Activated naive CD4-positive, alpha-beta T cell treated with anti-CD3 and anti-CD28 coated beads, Interleukin-2, amount 50 U/mL, for 16 hours (primary cell): Measurements from ENCODE around the gene DGKB.

Experiments used
- DNase-seq: peaks from one replicate; pipeline ENCODE4 v3.0.0-alpha.2; 2020

DGKB gene

DNA sequence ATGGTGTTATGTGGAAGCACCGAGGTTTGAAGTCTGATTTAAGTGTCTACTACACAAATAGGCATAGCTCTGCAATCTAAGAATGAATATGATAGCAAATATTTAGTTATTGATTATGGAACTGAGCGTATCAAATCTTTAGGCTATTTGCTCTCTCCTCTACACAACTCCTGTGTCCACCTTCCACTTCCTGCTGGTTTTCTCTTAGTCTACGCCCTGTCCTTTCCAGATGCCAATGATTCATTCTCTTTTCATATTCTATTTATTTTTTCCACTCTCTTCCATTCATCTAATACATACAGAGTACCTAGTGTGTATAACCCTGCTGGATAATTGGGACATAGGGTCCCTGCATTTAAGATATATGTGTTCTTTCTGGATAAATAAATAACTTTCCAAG is 83.7 kb downstream of the DGKB start:
- DNase-seq = no peak

DNA sequence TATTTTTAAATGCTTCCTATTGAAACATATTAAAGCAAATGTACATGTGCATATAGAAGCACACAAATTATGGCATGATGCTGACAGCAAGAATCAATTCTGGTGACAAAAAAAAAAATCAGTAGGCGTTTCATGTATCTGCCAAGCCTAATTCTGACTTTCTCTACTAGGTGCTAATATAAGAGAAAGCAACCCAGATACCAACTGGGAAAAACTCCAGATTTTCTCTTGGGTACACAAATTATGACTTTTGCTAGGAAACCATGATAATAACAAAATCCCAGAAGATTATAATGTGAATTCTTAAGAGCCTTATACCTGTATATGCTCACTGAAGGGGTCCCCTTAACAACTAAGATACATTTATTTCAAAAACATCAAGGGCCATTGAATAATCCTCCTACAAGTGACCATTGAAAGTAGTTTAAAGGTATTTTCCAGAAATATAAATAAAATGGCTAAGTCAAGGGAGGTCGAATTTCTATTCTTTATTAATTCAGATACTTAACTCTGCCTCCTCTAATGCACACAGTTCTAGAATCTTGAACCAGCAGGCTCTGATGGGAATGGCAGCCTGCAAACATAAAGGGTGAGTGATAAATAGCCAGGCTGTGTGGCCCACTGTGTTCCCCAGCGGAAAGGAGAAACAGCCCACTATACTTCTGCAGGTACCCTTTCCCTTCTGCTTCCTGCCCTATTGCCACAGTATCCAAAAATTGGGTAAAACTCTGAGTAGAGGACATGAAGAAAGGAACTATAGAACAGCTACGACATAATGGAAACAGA is 84.5 kb downstream of the DGKB start:
- no peak for DNase-seq

DNA sequence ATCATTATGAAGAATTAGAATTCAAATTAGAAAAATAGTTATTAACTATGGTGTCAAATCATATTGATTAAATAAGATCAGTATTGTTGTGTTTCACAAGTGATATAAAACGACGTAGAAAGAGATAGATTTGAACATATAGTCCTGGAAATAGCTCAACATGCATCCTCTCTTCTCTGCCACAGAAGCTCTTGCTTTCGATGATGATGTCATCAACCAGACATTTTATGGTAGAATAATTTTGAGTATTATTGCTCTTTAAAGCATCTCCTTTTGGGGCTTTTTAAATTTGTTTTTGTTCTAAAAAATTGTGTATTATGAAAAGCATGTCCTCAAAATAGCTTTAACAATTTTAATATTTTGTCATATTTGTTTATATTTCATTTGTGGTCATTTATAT is 95.0 kb downstream of the DGKB start:
- no peak for DNase-seq

DNA sequence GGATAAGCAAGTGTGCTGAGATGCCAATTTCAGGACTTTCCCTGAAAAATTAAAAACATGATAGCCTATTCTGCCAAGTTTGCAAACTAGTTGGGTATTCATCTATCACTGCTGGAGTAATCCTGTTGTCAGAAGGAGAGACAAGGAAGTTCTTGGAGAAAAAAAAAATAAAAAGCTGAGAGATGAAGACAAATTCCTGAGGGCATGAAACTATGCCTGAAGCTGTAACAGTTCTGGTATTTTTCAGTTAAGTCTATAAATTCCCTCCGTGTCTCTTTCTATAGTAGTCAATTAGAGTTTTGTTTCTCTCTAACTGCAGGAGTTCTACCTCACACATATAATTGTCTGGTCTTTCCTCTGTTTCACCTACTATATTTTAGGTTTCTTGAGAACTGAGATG is 95.7 kb downstream of the DGKB start:
- no peak for DNase-seq

GRCh38 chr7:14805105-14805719 is 97.3 kb downstream of the DGKB start:
- DNase-seq = no peak

DNA sequence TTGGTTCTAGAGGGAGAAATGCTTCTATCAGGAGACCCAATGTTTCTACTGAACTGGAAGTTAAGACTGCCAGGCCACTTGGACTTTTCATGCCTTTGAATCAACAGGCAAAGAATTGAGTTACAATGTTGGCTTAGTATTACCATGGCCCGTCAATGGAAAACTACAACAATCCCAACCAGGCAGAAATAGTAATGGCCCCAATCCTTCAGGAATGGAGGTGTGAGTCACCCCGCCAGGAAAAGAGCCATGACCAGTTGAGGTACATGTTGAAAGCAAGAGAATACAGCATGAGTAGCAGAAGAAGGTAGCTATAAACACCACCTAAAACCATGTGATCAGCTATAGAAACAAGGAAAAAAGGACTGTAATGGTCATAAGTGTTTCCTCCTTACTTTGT is 101.9 kb downstream of the DGKB start:
- no peak for DNase-seq

DNA sequence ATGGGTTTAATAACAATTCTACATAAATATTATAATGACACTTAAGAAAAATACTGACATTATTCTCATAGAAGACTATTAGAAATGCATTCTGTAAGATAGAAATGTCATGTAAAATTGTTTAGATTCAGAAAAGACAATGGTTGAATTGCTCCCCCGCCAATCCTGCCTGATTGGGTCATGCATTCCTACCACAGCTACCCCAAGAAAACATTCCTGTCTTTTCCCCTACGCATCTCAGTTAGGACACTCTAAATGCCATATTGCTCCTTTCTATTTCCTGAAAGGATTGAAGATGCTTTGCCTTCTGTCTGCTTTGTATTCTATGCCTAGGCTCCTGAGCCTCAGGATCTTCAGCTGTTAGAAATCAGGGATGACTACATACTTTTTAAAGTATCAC is 109.4 kb downstream of the DGKB start:
- no peak for DNase-seq

DNA sequence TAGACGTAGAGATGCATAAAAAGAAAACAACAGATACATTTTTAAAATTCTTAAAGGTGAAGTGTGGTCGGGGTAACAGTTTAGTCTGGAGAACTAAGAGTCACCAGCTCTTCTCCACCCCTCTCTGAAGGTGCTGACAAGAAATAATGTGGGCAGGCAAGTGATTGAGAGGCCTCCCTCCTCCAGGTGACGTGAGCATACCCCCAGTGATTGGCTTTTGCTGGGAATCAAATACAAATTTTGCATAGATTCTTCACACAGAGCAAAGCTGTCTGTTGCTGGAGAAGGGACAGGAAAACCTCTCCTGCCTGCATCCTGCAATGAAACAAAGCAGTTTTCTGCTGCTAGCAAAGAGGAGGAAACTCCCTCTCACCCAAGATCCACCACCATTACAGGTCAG is 115.0 kb downstream of the DGKB start:
- DNase-seq = no peak

DNA sequence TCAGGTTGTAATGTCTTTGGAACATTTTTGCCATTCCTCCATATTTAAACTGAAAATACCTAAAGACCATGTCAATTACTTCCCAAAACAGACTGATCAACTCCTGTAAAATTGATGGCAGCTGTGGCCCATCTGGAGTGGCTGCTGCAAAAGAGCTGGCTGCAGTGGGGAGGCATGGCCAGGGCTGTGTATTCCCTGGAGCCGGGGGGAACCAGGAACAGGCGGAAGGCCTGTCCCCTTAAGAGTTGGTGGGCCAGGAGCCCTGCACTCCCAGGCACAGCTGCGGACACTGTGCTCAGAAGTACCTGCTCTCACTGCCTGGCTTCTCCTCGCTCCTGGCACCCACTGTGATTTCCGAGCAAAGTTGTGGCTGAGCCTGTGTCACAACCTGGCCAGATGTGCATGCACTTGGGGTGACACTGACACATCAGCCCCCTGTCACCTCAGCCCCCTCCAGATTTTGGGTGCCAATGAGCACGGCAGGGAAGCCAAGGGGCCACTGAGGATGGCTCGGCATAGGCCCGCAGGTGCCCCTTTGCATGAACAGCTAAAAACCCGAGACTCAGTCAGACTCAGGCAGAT is 116.1 kb downstream of the DGKB start:
- no peak for DNase-seq

GRCh38 chr7:14777806-14778205 is 124.7 kb downstream of the DGKB start:
- DNase-seq = no peak

DNA sequence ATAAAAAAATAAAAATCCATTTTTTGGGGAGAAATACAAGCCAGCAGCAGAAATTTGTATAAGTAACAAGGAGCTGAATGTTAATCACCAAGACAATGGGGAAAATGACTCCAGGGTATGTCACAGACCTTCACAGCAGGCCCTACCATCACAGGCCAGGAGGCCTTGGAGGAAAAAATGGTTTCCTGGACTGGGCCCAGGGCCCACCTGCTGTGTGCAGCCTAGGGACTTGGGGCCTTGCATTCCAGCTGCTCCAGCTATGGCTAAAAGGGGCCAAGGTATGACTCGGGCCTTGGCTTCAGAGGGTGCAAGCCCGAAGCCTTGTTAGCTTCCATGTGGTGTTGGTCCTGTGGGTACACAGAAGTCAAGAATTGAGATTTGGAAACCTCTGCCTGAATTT is 126.3 kb downstream of the DGKB start:
- DNase-seq = no peak

GRCh38 chr7:14773729-14774271 is 128.8 kb downstream of the DGKB start:
- DNase-seq = no peak

GRCh38 chr7:14770614-14771013 is 131.9 kb downstream of the DGKB start:
- no peak for DNase-seq

GRCh38 chr7:14769261-14769660 is 133.3 kb downstream of the DGKB start:
- no peak for DNase-seq

- DNase-seq = no peak
These were observed 134.7 kb downstream of the DGKB start for GRCh38 chr7:14767716-14768425.

DNA sequence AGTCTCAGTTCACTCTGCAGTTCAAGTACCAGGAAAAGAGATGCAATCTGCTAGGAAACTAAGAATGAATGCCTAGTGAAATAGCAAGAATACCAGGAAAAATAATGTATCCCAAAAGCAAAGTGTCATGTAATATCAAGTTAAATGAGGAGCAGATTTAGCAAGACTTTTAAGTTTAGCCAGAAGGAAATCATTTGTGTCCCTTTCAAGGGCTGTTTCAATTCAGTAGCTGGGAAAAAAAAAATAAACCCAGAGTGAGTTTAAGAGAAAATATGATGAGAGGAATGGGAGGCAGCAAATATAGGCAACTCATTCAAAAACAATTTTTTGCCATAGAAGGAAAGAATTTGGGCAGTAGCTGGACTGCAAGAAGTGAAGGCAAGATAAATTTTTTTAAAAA is 135.8 kb downstream of the DGKB start:
- DNase-seq = no peak

DNA sequence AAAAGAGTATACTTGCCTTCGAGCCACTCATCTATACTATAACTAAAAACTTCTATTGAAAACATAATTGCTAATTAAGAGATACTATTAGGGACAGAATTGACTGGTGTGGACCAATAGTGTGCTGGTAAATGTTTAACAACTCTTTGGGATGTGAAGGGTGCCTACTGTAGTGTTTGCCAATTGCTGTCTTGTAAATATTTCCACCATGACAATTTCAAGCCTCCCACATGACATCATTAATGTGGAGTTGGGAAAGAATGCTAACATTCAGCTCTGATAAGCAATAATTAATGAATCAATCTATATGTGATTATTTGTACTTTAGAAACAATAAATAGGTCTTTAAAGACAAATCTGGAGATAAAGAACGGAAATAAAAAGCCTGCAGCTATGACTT is 136.8 kb downstream of the DGKB start:
- no peak for DNase-seq

GRCh38 chr7:14762561-14762960 is 140.0 kb downstream of the DGKB start:
- DNase-seq = no peak

DNA sequence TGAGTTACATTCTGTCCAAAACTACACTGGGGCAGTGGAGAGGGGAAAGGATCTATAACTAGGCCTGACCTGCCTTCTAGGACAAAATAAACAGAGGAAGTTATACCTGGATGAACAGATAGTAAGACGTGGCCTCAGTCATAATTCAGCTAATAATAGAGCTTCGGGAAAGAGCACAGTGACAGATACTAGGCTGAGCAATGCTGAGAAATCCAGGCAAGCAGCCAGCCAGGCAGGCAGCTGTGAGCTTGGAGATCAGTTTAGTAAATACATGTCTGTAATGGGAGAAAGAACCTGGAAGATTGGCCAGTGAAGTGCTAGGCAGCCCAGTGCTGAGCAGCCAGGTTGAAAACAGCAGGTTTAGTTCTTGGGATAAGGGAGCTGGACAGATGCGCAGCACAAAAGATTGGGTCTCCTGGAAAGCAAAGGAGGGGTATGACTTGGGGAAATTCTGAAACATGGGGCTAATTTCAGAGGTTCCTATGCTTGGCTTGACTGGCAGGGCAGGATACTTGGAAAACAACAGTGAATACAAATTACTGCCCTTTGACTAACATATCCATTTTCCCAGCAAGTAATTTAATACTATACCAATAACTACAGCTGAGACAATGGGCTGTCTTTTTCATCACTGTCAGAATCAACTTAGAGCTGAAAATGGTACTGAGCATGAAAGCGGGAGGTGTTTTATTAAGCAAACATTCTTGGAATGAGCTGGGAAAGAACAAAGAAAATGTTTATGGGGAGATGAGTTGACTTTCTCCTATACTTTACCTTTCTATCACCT is 140.8 kb downstream of the DGKB start:
- no peak for DNase-seq

- no peak for DNase-seq
These were observed 141.6 kb downstream of the DGKB start for GRCh38 chr7:14760730-14761478.

- DNase-seq = no peak
These were observed 142.8 kb downstream of the DGKB start for GRCh38 chr7:14759785-14760184.

DNA sequence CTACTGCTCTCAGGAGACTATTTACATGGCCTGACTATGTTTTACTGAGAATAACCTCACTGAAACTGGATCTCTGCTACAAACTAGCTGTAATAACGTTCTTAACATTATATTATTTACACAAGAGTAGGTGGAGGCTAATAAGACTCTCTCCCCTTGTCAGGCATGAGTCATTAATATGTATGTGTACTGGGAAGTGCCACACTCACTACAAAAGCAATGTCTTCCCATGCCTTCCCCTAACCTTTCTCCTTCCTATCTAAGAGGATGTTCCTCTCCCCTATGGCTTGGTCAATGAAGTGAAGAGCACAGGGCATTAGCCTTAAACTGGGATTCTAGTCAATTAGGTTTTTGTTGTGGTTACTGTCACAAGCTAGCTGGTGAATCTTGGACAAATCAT is 147.9 kb downstream of the DGKB start:
- DNase-seq = no peak
